H1 (cell line): ENCODE measurements around the gene DLG5.

ENCODE experiments used
- ATF2 ChIP-seq: IDR thresholded peaks from 2 replicates; pipeline ENCODE4 v1.6.1; 2012; ENCODE audit warnings: low read length, inconsistent platforms
- CTCF ChIP-seq, 3 experiments: IDR thresholded peaks; 1 replicate in 2 of 3; 2 replicates in 1 of 3; pipeline versions ENCODE4 v1.5.1 to v1.6.1; 2011; ENCODE audit warnings: low read length in 3 of 3, mild to moderate bottlenecking in 3 of 3, inconsistent platforms in 2 of 3, low read depth in 1 of 3, moderate library complexity in 1 of 3; ENCODE audit not compliant: insufficient read depth in 1 of 3; ENCODE audit errors: control extremely low read depth in 1 of 3
- EP300 ChIP-seq, 2 experiments: IDR thresholded peaks; 1 replicate in 1 of 2; 2 replicates in 1 of 2; pipeline ENCODE4 v1.6.1; 2011 to 2012; ENCODE audit warnings: low read depth in 2 of 2, low read length in 2 of 2, mild to moderate bottlenecking in 2 of 2, borderline replicate concordance in 1 of 2, inconsistent platforms in 1 of 2, moderate library complexity in 1 of 2
- EZH2 ChIP-seq: fragments of 200-600 bp; sonication (generic); IDR thresholded peaks from 2 replicates; pipeline ENCODE4 v1.7.1; 2012; ENCODE audit warnings: low read depth, mild to moderate bottlenecking, moderate library complexity, low read length, inconsistent platforms; ENCODE audit not compliant: severe bottlenecking
- POLR2AphosphoS5 ChIP-seq: IDR thresholded peaks from 2 replicates; pipeline ENCODE4 v1.6.1; 2011; ENCODE audit warnings: low read depth, low read length
- RAD21 ChIP-seq, 2 experiments: IDR thresholded peaks in 1 of 2; conservative IDR thresholded peaks in 1 of 2; 2 replicates each; pipeline ENCODE4 v1.6.1; 2011; ENCODE audit warnings: low read depth in 2 of 2, low read length in 2 of 2, improper control_type of control experiment in 1 of 2, inconsistent platforms in 1 of 2, mild to moderate bottlenecking in 1 of 2, moderate library complexity in 1 of 2
- RBBP5 ChIP-seq: IDR thresholded peaks from 2 replicates; pipeline ENCODE4 v1.7.1; 2012; ENCODE audit warnings: low read depth, mild to moderate bottlenecking, inconsistent platforms, low read length, moderate library complexity, borderline replicate concordance
- RFX5 ChIP-seq: IDR thresholded peaks from 2 replicates; pipeline ENCODE4 v1.6.1; 2011; ENCODE audit warnings: low read depth, low read length, improper control_type of control experiment, borderline replicate concordance
- SIN3A ChIP-seq, 2 experiments: IDR thresholded peaks in 1 of 2; conservative IDR thresholded peaks in 1 of 2; 2 replicates each; pipeline ENCODE4 v1.6.1; 2011 to 2012; ENCODE audit warnings: low read length in 2 of 2, improper control_type of control experiment in 1 of 2, low read depth in 1 of 2, mild to moderate bottlenecking in 1 of 2
- SIX5 ChIP-seq: IDR thresholded peaks from 2 replicates; pipeline ENCODE4 v1.6.1; 2011; ENCODE audit warnings: mild to moderate bottlenecking, low read depth, low read length
- TEAD4 ChIP-seq: IDR thresholded peaks from 2 replicates; pipeline ENCODE4 v1.6.1; 2012; ENCODE audit warnings: low read depth, low read length, inconsistent platforms, mixed read lengths
- TF ChIP-seq, protein P1 (sequence below): IDR thresholded peaks from 2 replicates; pipeline ENCODE4 v1.6.1; 2011; ENCODE audit warnings: low read length, improper control_type of control experiment
- TF ChIP-seq, protein P2 (sequence below): IDR thresholded peaks from 2 replicates; pipeline ENCODE4 v1.6.1; 2012; ENCODE audit warnings: inconsistent platforms
- TF ChIP-seq, protein P3 (sequence below): IDR thresholded peaks from 2 replicates; pipeline ENCODE4 v1.6.1; 2011; ENCODE audit warnings: low read depth, mild to moderate bottlenecking, low read length; ENCODE audit not compliant: insufficient read depth

DNA sequence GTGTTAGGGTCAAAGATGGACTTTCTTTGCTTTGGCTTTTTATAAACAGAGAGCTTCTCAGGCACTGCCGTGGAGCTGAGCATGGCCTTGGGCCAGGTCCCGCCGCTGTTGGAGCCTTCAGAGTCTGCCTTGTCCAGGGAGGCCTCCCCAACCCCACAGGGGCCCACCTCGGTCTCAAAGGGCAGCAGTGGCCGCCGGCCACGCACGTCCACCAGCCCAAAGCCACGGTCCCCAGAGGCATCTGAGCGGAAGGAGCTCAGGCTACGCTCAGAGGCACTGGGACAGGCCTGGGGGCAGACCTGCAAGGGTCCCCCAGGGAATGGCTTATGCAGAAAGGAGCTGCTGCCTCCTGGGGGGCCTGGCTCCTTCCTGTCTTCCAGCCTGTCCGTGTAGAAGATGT lies 105.0 kb downstream of the DLG5 start:
- TF ChIP-seq POLR2AphosphoS5 (no peak), CTCF (IDR thresholded peaks at IDR 0.05; ENCODE audit: control extremely low read depth in 1 of 3, insufficient read depth in 1 of 3, low read depth in 1 of 3, low read length in 3 of 3) (no peak), SIN3A (conservative IDR thresholded peaks at IDR 0.05 in 1 of 2, IDR thresholded peaks at IDR 0.05 in 1 of 2; ENCODE audit: low read depth in 1 of 2, low read length in 2 of 2) (no peak), EZH2 (no peak), RAD21 (IDR thresholded peaks at IDR 0.05 in 1 of 2, conservative IDR thresholded peaks at IDR 0.05 in 1 of 2; ENCODE audit: low read depth in 2 of 2, low read length in 2 of 2) (no peak), ATF2 (no peak), EP300 (IDR thresholded peaks at IDR 0.05; ENCODE audit: borderline replicate concordance in 1 of 2, low read depth in 2 of 2, low read length in 2 of 2) (no peak), SIX5 (no peak), RBBP5 (no peak), TEAD4 (no peak), RFX5 (no peak)
- TF ChIP-seq, protein P1, sequence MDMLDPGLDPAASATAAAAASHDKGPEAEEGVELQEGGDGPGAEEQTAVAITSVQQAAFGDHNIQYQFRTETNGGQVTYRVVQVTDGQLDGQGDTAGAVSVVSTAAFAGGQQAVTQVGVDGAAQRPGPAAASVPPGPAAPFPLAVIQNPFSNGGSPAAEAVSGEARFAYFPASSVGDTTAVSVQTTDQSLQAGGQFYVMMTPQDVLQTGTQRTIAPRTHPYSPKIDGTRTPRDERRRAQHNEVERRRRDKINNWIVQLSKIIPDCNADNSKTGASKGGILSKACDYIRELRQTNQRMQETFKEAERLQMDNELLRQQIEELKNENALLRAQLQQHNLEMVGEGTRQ = no peak
- TF ChIP-seq, protein P2, sequence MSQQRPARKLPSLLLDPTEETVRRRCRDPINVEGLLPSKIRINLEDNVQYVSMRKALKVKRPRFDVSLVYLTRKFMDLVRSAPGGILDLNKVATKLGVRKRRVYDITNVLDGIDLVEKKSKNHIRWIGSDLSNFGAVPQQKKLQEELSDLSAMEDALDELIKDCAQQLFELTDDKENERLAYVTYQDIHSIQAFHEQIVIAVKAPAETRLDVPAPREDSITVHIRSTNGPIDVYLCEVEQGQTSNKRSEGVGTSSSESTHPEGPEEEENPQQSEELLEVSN = no peak
- TF ChIP-seq, protein P3, sequence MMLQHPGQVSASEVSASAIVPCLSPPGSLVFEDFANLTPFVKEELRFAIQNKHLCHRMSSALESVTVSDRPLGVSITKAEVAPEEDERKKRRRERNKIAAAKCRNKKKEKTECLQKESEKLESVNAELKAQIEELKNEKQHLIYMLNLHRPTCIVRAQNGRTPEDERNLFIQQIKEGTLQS = no peak
